GM12892 (cell line): Measurements from ENCODE around the gene IPO13.

Experiments
- POLR2A ChIP-seq: IDR thresholded peaks from 2 replicates; pipeline ENCODE4 v1.6.1; 2011; ENCODE audit warnings: low read depth, low read length, control low read depth
- TAF1 ChIP-seq: IDR thresholded peaks from 2 replicates; pipeline ENCODE4 v1.6.1; 2011; ENCODE audit warnings: low read depth, mild to moderate bottlenecking, control low read depth, low read length, borderline replicate concordance

DNA sequence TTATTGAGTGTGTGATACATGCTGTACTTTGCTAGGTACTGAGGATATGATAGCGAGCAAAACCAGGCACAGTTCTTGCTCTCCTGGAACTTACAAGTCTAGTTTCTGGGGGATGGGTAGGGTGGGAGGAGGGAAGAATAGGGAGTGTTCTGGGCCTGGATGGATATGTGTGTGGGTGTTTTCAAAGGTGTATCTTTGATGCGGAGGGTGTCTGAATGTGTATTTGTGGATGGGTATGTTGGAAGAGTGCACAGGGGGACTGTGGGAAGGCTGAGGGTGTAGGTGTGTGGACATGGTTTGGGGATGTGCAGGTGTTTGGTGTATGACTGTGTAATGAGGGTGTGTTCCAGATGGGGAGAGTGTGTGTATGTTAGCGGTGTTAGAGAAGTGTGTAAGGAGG lies 18.6 kb downstream of the IPO13 start:
- TF ChIP-seq TAF1 (no peak), POLR2A (no peak)
